HFF-Myc (cell line): Measurements from ENCODE around the gene NXNL1.

ENCODE experiments used
- DNase-seq: peaks from one replicate; pipeline ENCODE4 v3.0.0-alpha.2; 2011; ENCODE audit warnings: low read depth; ENCODE audit errors: extremely low read depth
- H3K4me3 ChIP-seq: replicated peaks from 2 replicates; pipeline ENCODE4 v1.5.1; 2011; ENCODE audit warnings: low read depth, mild to moderate bottlenecking, control low read depth, low read length
- CTCF ChIP-seq: IDR thresholded peaks from 2 replicates; pipeline ENCODE4 v1.5.1; 2012; ENCODE audit warnings: mild to moderate bottlenecking, low read depth, low read length, control low read depth; ENCODE audit errors: missing control alignments

Gene NXNL1

GRCh38 chr19:17467471-17468301 is 7.0 kb upstream of the NXNL1 start:
- DNase-seq, result no peak
- TF ChIP-seq CTCF, result no peak
- H3K4me3 ChIP-seq, result no peak overlapping the region

GRCh38 chr19:17466487-17466850 is 5.7 kb upstream of the NXNL1 start:
- no peak overlapping the region for H3K4me3 ChIP-seq
- DNase-seq, result no peak
- no peak for TF ChIP-seq CTCF

GRCh38 chr19:17458970-17459369 is 1.8 kb downstream of the NXNL1 start:
- no peak overlapping the region for H3K4me3 ChIP-seq
- no peak for DNase-seq
- TF ChIP-seq CTCF, result no peak

- TF ChIP-seq CTCF, result no peak
- no peak overlapping the region for H3K4me3 ChIP-seq
- DNase-seq, result no peak
Observed at GRCh38 chr19:17457616-17458015, 3.1 kb downstream of the NXNL1 start.

GRCh38 chr19:17456127-17456526 is 4.6 kb downstream of the NXNL1 start:
- TF ChIP-seq CTCF, result no peak
- DNase-seq, result no peak
- no peak overlapping the region for H3K4me3 ChIP-seq

GRCh38 chr19:17455308-17456123 is 5.2 kb downstream of the NXNL1 start:
- no peak for TF ChIP-seq CTCF
- H3K4me3 ChIP-seq, result no peak overlapping the region
- DNase-seq, result no peak
